IPS DF 4.7 (cell line): ENCODE measurements around the gene KCNQ2.
A peak's percentile ranks its signal among the peaks of the same experiment; 100 is the strongest.

Experiments used
- DNase-seq: peaks from one replicate; pipeline ENCODE4 v3.0.0-alpha.2; 2013; ENCODE audit warnings: low spot score; ENCODE audit errors: extremely low read depth

The KCNQ2 gene

DNA sequence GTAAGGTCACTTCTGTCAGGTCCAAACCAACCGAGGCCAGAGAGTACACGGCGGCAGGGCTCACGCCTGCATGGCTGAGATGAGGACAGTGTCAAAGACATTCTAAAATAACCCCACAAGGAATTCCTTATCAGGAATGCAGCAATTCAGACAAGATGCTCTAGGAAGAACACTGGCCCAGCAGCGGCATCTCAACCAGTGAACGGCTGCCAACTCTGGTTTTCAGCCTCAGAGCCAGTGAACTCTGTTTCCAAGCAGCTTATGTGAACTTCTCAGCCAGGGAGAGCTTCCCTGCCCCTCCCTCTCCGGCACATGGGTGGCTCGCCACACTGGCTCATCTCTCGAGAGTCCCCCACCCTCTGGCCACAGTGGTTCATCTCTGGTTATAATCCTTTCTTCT, 36.9 kb downstream of the KCNQ2 start:
- no peak for DNase-seq

DNA sequence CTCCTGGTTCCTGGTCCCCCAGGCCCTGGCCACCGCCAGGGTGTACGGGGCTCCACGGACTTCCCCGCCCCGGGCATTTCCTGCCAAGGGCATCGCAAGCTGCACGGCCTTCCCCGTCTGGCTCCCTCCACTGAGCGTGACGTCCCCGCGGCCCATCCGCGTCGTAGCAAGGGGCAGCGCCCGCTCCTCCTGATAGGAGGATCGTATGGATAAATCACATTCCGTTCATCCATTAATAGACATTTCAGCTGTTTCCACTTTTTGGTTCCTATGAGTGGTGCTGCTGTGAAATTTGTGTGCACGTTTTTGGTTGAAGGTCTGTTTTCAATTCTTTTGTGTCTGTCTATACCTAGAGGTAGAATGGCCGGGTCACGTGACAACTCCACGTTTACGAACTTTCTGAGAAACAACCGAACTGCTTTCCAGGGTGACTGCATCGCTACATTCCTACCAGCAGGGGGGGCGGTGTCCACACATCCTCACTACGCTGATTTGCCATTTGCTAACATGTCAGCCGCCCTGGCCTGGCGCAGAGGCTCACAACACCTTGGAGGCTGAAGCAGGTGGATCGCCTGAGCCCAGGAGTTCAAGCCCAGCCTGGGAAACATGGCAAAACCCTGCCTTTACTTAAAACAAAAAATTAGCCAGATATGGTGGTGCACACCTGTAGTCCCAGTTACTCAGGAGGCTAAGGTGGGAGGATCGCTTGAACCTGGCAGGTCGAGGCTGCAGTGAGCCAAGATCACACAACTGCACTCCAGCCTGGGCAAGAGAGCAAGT, 37.7 kb downstream of the KCNQ2 start:
- peak; percentile 90 for DNase-seq

GRCh38 chr20:63433756-63434531, 38.5 kb downstream of the KCNQ2 start:
- no peak for DNase-seq

- DNase-seq: no peak
Observed at GRCh38 chr20:63433351-63433750, 39.1 kb downstream of the KCNQ2 start.

- DNase-seq: no peak
Observed at GRCh38 chr20:63432577-63433325, 39.7 kb downstream of the KCNQ2 start.

DNA sequence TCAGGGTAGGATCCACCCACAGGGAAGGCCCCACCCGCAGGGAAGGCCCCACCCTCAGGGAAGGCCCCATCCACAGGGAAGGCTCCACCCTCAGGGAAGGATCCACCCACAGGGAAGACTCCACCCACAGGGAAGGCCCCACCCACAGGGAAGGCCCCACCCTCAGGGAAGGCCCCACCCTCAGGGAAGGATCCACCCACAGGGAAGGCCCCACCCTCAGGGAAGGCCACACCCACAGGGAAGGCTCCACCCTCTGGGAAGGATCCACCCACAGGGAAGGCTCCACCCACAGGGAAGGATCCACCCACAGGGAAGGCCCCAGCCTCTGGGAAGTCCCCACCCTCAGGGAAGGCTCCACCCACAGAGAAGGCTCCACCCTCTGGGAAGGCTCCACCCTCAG, 40.5 kb downstream of the KCNQ2 start:
- DNase-seq: no peak

DNA sequence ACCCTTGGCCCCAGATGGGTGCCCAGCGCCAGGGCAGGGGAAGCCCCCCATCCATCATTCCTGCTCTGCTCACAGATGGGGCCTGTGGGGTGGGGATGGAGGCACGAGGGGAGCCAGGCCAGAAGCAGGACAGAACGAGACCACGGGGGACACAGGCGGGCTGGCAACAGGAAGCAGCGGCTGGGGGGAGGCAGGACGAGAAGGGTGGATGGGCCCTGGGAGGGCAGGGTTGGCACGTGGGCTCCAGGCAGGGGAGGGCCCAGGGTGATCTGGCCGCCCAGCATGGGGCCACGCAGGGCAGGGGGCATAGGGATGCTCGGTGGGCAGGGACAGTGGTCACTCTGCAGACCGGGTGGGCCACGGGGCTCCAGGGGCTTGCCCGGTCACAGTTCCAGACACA, 41.6 kb downstream of the KCNQ2 start:
- no peak for DNase-seq

- no peak for DNase-seq
Observed at GRCh38 chr20:63429992-63430391, 42.5 kb downstream of the KCNQ2 start.

DNA sequence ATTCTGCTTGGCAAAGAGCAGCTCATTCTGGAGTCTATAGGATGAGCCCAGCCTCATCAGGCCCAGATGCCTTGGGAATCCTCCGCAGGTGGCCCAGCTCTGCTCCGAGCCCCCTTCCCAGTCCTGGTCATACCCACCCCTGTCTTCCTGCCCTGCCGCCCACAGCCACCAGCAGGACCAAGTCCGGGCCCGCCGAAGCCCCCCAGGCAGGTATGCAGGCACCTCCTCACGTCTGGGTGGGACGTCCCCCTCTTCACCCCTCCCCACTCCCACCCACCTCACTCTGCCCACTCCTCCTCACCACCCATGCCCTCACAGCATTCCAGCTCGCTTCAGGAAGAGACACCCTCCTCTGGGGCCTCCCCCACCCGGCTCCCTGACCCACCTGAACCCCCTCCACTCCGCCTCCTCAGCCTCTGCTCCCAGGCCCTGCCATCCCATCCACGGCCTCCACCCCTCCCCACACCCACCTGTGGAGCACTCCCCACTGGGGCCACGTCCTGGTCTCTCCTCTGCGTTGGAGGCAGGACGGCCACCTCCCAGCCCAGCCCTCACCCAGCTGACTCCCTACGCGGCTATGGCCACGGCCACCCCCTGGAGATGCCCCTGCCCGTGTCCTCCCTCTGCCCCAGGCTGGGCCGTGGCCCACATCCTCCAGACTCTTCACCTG, 43.4 kb downstream of the KCNQ2 start:
- no peak for DNase-seq

DNA sequence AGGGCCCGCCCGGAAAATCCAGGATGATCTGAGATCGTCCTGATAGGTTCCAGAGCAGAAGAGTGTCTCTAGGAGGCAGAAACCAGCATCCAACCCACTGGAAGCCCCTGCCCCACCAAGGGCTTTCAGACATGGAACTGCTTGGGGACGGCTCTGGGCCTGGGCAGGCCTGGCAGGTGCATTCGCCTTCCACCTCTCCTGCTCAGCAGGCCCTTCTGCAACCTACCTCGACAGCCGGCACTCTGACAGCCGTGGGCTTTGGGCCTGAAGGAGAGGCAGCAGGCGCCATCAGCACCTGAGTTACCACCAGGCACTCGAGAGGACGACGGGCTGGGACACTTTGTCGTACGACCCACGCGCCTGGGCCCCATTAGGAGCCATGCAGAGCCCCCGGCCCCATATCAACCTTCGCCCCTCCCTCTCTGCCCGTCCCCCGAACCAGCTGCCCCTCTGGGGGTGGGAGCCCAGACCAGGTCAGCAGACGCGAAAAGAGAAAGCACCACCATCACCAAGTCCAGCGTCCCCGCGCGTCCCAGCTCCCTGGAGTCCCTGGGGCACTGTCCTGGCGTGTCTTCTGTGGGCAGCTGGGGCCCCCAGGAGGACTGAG, 44.6 kb downstream of the KCNQ2 start:
- DNase-seq: no peak

GRCh38 chr20:63427206-63427605, 45.2 kb downstream of the KCNQ2 start:
- DNase-seq: no peak

DNA sequence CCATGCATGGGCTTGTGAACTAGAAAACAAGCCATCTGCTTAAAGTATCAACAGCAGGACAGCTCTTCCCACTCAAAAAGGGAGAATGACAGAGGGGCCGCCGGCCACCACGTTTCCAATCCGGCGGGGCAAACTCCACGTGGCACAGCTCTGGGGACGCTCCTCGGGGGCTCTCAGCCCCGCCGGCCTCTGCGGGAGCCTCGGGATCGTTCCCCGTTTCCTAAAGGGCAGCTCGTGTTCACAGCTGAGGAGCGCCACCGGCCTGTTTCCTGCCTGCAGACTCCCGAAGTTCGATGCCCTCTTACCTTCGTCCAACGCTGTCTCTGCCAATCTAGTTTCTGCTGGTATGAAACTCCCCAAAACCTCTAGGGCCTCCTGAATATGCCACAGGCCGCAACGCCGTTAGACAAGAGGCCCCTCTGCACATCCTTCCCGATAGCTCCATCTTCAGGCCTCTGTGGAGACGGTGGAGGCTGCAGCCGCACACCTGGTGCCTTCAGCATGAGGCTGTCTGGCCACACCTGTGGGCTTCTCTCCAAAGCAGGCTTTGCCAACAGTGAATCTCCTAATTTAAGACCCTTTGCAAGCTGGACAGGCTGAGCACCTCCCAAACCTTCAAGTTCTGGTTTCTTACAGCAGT, 46.5 kb downstream of the KCNQ2 start:
- no peak for DNase-seq

DNA sequence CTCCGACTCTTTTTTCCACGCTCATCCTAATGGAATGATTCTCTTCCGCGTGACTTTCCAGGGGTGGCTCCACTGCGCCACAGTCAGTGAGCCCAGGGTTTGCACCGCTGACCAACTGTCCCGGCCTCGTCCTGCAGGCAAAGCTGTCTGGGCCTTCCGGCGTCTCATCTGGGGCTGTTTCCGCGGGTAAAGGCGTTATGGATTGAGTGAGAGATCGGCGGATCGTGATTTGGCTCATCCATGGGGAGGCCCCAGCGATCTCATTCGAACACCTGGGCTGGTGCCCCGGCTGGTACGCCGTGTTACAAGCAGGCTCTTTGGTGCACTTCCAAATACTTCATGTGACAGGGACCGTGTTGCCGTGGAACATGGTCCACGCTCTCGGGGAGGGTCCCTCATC, 47.8 kb downstream of the KCNQ2 start:
- DNase-seq: no peak

DNA sequence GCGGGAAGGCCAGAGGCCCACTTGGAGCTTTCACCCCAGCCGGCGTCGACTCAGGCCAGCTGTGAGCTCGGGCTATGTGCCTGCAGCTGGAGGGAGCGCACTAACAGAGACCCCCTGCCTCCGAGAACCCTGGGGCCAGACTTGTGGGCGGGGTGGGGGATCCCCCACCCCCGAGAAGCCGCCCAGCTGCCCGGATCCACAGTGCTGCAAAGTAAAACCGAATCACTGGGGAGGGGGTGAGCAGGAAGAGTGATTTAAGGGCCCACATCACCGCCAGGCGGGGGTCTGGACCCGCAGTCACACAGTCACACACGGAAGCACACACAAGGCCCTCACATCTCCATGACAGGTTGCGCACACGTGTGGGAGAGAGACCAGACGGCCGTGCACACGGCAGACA, 48.7 kb downstream of the KCNQ2 start:
- no peak for DNase-seq

GRCh38 chr20:63422653-63423052, 49.8 kb downstream of the KCNQ2 start:
- DNase-seq: no peak

DNA sequence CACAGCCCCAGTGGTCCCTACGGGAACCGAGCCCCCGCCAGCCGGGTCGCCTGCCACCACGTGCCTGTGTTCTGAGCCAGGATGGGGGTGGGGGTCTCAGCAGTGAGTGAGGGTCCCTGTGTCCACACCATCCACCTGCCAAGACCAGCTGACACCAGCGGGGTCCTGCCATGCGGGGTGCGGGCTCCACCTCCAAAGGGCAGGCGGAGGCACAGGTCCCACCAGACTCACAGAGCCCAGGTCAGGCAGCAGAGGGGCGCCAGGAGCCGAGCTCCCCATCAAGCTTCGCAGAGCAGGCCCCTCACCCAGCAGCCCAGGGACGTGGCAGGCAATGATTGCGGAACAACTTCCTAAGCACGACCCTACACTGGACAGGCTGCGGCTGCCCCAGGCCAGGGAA, 50.5 kb downstream of the KCNQ2 start:
- DNase-seq: no peak

DNA sequence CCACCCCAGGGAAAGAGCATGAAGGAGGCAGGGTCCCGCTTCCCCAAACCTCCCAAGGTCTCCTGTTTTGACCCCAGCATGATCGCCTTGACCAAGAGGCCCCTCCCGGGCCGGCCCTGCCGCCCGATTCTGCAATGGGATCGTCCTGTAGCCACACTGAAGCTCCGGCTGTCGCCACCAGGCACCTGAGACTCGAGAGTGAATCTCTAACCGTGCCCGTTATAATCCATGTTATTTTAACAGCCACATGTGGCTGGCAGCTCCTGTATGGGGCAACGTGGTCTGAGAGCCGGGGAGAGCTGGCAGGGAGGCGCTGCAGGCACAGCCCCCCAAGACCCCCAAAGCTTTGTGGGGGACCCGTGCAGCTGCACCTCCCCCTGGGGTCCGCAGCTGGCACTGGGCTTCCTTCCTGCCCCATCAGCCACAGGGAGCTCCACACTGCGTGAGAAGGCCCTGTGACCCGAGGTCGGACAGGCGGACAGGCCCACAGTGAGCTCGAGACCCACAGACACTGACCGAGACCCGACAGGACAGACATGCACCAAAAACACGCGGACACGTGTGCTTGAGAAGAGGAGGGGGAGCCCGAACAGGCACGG, 51.3 kb downstream of the KCNQ2 start:
- DNase-seq: no peak

DNA sequence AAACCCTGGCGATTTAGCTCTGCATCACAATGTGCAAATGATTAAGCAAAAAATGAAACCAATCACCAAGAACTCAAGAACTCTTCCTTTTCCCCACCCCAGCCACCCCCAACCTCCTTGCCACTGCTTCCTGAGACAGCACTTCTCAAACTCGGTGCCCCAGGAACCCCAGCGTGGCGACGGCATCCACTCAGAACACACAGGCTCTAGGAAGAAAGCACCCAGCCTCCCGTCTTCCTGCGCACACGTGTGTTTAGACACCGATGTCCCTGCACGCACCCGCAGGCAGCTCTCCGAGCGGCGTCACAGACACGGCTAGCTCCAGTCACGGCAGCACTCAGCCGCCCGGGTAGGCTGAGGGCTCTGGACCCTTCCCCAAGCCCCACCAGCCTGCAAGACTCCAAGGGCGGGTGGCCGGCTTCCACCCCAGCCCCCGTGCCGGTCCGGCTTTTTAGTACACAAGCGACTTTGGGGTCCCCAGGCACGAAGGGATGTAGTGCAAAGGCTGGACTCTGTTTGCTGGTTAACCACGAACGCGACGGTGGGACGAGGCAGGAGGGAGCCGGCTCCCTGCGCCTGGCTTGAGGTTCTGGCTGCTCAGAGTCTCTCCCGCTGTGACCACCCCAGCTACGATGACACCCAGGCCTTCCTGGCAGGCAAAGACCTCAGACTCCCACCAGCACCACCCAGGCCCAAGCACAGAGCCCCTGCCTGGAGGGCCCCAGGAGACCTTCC, 51.9 kb downstream of the KCNQ2 start:
- DNase-seq: no peak

- DNase-seq: no peak
Observed at GRCh38 chr20:63419299-63419698, 53.2 kb downstream of the KCNQ2 start.

DNA sequence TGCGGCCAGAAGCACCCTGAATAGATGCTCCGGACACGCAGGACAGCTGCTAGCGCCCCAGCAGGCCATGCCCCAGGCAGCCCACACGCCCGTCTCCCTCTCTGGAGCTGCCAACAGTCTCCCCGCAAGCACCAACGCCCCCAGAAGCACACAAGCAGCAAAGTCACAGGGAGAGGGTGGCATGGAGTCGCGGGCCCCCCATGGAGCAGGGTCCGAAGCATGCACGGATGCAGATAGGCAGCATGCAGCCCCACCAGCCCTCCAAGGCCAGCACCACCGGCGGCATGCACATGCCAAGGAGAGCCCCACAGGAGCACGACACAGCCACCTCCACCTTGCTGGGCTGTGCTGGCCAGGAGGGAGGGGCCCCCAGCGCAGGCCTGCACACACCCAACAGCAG, 53.8 kb downstream of the KCNQ2 start:
- DNase-seq: no peak
